ENCODE results near the gene MRPS16.

DNA sequence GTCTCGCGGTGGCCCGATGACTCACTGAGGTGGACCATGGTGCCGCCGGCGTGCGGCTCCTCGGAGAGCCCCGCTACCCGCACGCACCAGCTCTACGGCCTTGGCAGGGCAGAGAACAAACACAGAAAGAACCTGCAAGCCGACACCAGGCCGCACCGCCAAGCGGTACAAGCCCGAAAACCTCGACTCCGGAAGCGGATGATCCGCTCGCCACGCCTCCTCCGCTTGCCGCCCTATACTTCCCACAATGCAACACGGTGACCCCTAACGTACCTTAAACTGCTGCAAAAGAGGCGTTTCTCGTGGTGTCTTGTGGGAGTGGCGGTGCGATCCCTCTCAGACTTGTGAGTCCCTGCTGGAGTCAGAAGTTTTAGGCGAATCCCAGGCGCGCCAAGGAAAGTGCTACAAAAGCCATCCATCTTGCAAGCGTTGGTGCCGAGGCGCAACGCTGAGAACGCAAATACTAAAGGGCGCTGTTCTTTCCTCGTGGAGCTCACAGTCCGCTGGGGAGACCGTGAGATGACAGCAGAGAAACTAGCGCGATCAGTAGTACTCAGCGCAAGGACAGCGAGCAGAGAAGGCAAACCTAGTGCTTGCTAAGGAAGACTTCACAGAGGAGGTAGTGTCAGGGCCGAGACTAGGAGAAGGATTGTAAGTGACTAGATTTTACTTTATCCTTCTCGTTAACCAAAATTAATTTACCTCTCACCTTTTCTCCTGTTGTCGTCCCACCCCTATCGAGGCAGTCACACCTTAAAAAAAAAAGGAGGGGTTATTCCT lies at the start of gene MRPS16:
- TF ChIP-seq POLR2A (IDR thresholded peaks at IDR 0.05; ENCODE audit: low read depth, low read length) (peak; percentile 97), POLR2AphosphoS5 (IDR thresholded peaks at IDR 0.05; ENCODE audit: low read depth, low read length) (peak; percentile 97)

Measured in GM12892 (cell line).